IMR-90 (cell line): ENCODE measurements around the gene NHSL2. TPM values are rescaled to one million over a fixed set of nuclear protein-coding genes. Genes with fewer than 3 reads are reported as not detected.

Source experiments
- ATAC-seq: fragments of 200-7000 bp; cut with Tn5 transposase; 2 replicates; pipeline ENCODE4 v1.9.1; 2020; ENCODE audit warnings: low read depth, mild to moderate bottlenecking, moderate library complexity
- BruUV-seq: library from RNA; stranded (reverse); fragments of 400-500 nt; replicated peaks from 2 replicates; lab custom pipeline; 2021; lab: Mats Ljungman, UMichigan
- CTCF ChIA-PET: fragments of 300-600 bp; formaldehyde crosslinking; extraction: SDS; loops from one replicate; lab custom pipeline; 2021; ENCODE audit warnings: antibody characterized with exemption; lab: Yijun Ruan, JAX
- POLR2A ChIA-PET: fragments of 300-600 bp; sonication (Branson Sonifier 250); formaldehyde crosslinking; loops from one replicate; lab custom pipeline; 2022; ENCODE audit warnings: antibody characterized with exemption; ENCODE audit not compliant: unreplicated experiment; lab: Charles Lee
- DNase-seq: peaks from one replicate; pipeline ENCODE4 v3.0.0; 2013
- H2AFZ ChIP-seq: replicated peaks from 2 replicates; pipeline ENCODE3; 2013; ENCODE audit warnings: low read length, mild to moderate bottlenecking; ENCODE audit not compliant: poor library complexity
- H2AK5ac ChIP-seq: 2 replicates; pipeline ENCODE4 v1.6.1; 2013; ENCODE audit warnings: low read depth, low read length, inconsistent platforms
- H2AK9ac ChIP-seq: replicated peaks from 2 replicates; pipeline ENCODE3; 2013; ENCODE audit warnings: mild to moderate bottlenecking, low read depth, low read length, moderate library complexity; ENCODE audit not compliant: poor library complexity
- H2BK120ac ChIP-seq: 2 replicates; pipeline ENCODE4 v1.6.1; 2013; ENCODE audit warnings: low read depth, low read length, inconsistent platforms
- H2BK15ac ChIP-seq: 3 replicates; pipeline ENCODE4 v1.6.1; 2013; ENCODE audit warnings: low read depth, low read length, inconsistent platforms
- H2BK20ac ChIP-seq: 2 replicates; pipeline ENCODE4 v1.6.1; 2013; ENCODE audit warnings: low read depth, mild to moderate bottlenecking, inconsistent platforms, low read length, moderate library complexity
- H2BK5ac ChIP-seq: 2 replicates; pipeline ENCODE4 v1.6.1; 2013; ENCODE audit warnings: mild to moderate bottlenecking, low read depth, low read length, inconsistent platforms; ENCODE audit not compliant: poor library complexity, severe bottlenecking
- H3K14ac ChIP-seq: replicated peaks from 2 replicates; pipeline ENCODE4 v1.6.1; 2013; ENCODE audit warnings: low read depth, low read length, inconsistent platforms
- H3K18ac ChIP-seq: 2 replicates; pipeline ENCODE4 v1.6.1; 2013; ENCODE audit warnings: low read depth, low read length, control low read depth
- H3K23ac ChIP-seq: 2 replicates; pipeline ENCODE4 v1.6.1; 2013; ENCODE audit warnings: low read depth, low read length, inconsistent platforms
- H3K27ac ChIP-seq: 2 replicates; pipeline ENCODE4 v1.5.1; 2013; ENCODE audit warnings: mild to moderate bottlenecking, control low read depth, low read length; ENCODE audit not compliant: insufficient read depth
- H3K27me3 ChIP-seq: 2 replicates; pipeline ENCODE4 v1.6.1; 2013; ENCODE audit warnings: low read length; ENCODE audit not compliant: control insufficient read depth, insufficient read depth
- H3K36me3 ChIP-seq: 2 replicates; pipeline ENCODE4 v1.6.1; 2013; ENCODE audit warnings: low read length, mixed read lengths; ENCODE audit not compliant: control insufficient read depth, insufficient read depth
- H3K4ac ChIP-seq: 2 replicates; pipeline ENCODE4 v1.6.1; 2013; ENCODE audit warnings: low read depth, low read length, inconsistent platforms
- H3K4me1 ChIP-seq: 2 replicates; pipeline ENCODE4 v1.6.1; 2013; ENCODE audit warnings: low read length, mixed read lengths; ENCODE audit not compliant: control insufficient read depth, insufficient read depth
- H3K4me2 ChIP-seq: 2 replicates; pipeline ENCODE4 v1.6.1; 2013; ENCODE audit warnings: low read depth, mild to moderate bottlenecking, control low read depth, low read length, moderate library complexity
- H3K4me3 ChIP-seq: 2 replicates; pipeline ENCODE4 v1.5.1; 2013; ENCODE audit warnings: low read depth, mild to moderate bottlenecking, control low read depth, low read length, moderate library complexity; ENCODE audit not compliant: insufficient read depth
- H3K56ac ChIP-seq: 2 replicates; pipeline ENCODE4 v1.6.1; 2013; ENCODE audit warnings: low read length, inconsistent platforms; ENCODE audit not compliant: insufficient read depth; ENCODE audit errors: extremely low read depth
- H3K79me1 ChIP-seq, 2 experiments: 2 replicates each; pipeline ENCODE4 v1.6.1; 2013; ENCODE audit warnings: low read length in 2 of 2, inconsistent platforms in 1 of 2, low read depth in 1 of 2
- H3K9ac ChIP-seq: 2 replicates; pipeline ENCODE4 v1.6.1; 2013; ENCODE audit warnings: low read depth, low read length, control low read depth
- H3K9me1 ChIP-seq: 2 replicates; pipeline ENCODE4 v1.6.1; 2013; ENCODE audit warnings: low read length, inconsistent platforms; ENCODE audit not compliant: insufficient read depth
- H3K9me3 ChIP-seq: 2 replicates; pipeline ENCODE4 v1.6.1; 2013; ENCODE audit warnings: low read length; ENCODE audit not compliant: control insufficient read depth, insufficient read depth
- H4K20me1 ChIP-seq: 2 replicates; pipeline ENCODE4 v1.6.1; 2013; ENCODE audit warnings: low read length, inconsistent platforms; ENCODE audit not compliant: insufficient read depth
- H4K5ac ChIP-seq: 2 replicates; pipeline ENCODE4 v1.6.1; 2013; ENCODE audit warnings: mild to moderate bottlenecking, low read depth, low read length, control low read depth
- H4K8ac ChIP-seq, 2 experiments: 2 replicates each; pipeline ENCODE4 v1.6.1; 2013; ENCODE audit warnings: low read depth in 2 of 2, low read length in 2 of 2, control low read depth in 1 of 2, inconsistent platforms in 1 of 2
- H4K91ac ChIP-seq: 2 replicates; pipeline ENCODE4 v1.6.1; 2013; ENCODE audit warnings: low read depth, low read length, inconsistent platforms; ENCODE audit not compliant: insufficient read depth
- BHLHE40 ChIP-seq: fragments of 150-350 bp; IDR thresholded peaks from 2 replicates; pipeline ENCODE4 v1.6.1; 2016; ENCODE audit warnings: mild to moderate bottlenecking, low read depth, low read length
- CEBPB ChIP-seq: IDR thresholded peaks from 2 replicates; pipeline ENCODE4 v1.6.1; 2012; ENCODE audit warnings: low read depth, low read length, improper control_type of control experiment
- CHD1 ChIP-seq: IDR thresholded peaks from 2 replicates; pipeline ENCODE4 v1.6.1; 2012; ENCODE audit warnings: low read depth, low read length, improper control_type of control experiment
- CTCF ChIP-seq: conservative IDR thresholded peaks from 2 replicates; pipeline ENCODE4 v1.5.1; 2012; ENCODE audit warnings: mild to moderate bottlenecking, low read depth, low read length, improper control_type of control experiment
- ELK1 ChIP-seq: fragments of 150-350 bp; IDR thresholded peaks from 2 replicates; pipeline ENCODE4 v1.6.1; 2016; ENCODE audit warnings: low read depth, mild to moderate bottlenecking, low read length, moderate library complexity, borderline replicate concordance
- FOS ChIP-seq: fragments of 150-350 bp; IDR thresholded peaks from 2 replicates; pipeline ENCODE4 v1.6.1; 2016; ENCODE audit warnings: low read depth, low read length
- MAFK ChIP-seq: IDR thresholded peaks from 2 replicates; pipeline ENCODE4 v1.6.1; 2012; ENCODE audit warnings: low read depth, low read length, improper control_type of control experiment
- MAZ ChIP-seq: IDR thresholded peaks from 2 replicates; pipeline ENCODE4 v1.6.1; 2012; ENCODE audit warnings: low read depth, mild to moderate bottlenecking, low read length, improper control_type of control experiment, moderate library complexity, borderline replicate concordance
- MXI1 ChIP-seq: IDR thresholded peaks from 2 replicates; pipeline ENCODE4 v1.6.1; 2012; ENCODE audit warnings: low read depth, mild to moderate bottlenecking, low read length, moderate library complexity, borderline replicate concordance
- NFE2L2 ChIP-seq: fragments of 150-350 bp; IDR thresholded peaks from 2 replicates; pipeline ENCODE4 v1.6.1; 2016; ENCODE audit warnings: low read depth, mild to moderate bottlenecking, low read length
- POLR2A ChIP-seq: IDR thresholded peaks from 2 replicates; pipeline ENCODE4 v1.6.1; 2012; ENCODE audit warnings: mild to moderate bottlenecking, low read depth, low read length
- RAD21 ChIP-seq: IDR thresholded peaks from 2 replicates; pipeline ENCODE4 v1.6.1; 2012; ENCODE audit warnings: low read length, improper control_type of control experiment
- RCOR1 ChIP-seq: IDR thresholded peaks from 2 replicates; pipeline ENCODE4 v1.6.1; 2012; ENCODE audit warnings: mild to moderate bottlenecking, low read length, improper control_type of control experiment; ENCODE audit not compliant: insufficient replicate concordance
- RFX5 ChIP-seq: IDR thresholded peaks from 2 replicates; pipeline ENCODE4 v1.8.0; 2012; ENCODE audit warnings: low read depth, mild to moderate bottlenecking, low read length, moderate library complexity
- SMC3 ChIP-seq: fragments of 150-350 bp; IDR thresholded peaks from 2 replicates; pipeline ENCODE4 v1.6.1; 2016; ENCODE audit warnings: low read depth, mild to moderate bottlenecking, antibody characterized with exemption, low read length, moderate library complexity
- USF2 ChIP-seq: fragments of 150-350 bp; IDR thresholded peaks from 2 replicates; pipeline ENCODE4 v1.6.1; 2017; ENCODE audit warnings: mild to moderate bottlenecking, antibody characterized with exemption, low read length, low read depth
- WGBS, 2 experiments: methylation state at CpG; one replicate each; pipeline versions ENCODE4 v1.1.5 to v1.1.7; 2013; ENCODE audit warnings: missing lambda C conversion rate in 2 of 2; ENCODE audit not compliant: insufficient read length in 1 of 2; ENCODE audit errors: extremely low coverage in 2 of 2; 5-methylcytosine and 5-hydroxymethylcytosine counted together
- dilution Hi-C: fragments of 300-500 bp; cut with HindIII; formaldehyde crosslinking; loops from one replicate; pipeline ENCODE4 v1.14.3; 2018; ENCODE audit warnings: low sequenced_read_pairs; ENCODE audit not compliant: unreplicated experiment
- in situ Hi-C: fragments of 300-500 bp; cut with MboI; formaldehyde crosslinking; loops from 3 replicates; pipeline ENCODE4 v1.14.3; 2019; ENCODE audit warnings: low sequenced_read_pairs, inconsistent platforms, mixed read lengths
- intact Hi-C: fragments of 100-400 bp; cut with micrococcal nuclease; formaldehyde crosslinking; loops from 2 replicates; pipeline ENCODE4 v1.10.0; 2022
- polyA plus RNA-seq, 3 experiments: library from polyadenylated mRNA; depleted of rRNA; stranded (reverse); fragments of >200 nt; gene quantifications; 2 replicates each; pipeline ENCODE4 v1.2.3, GENCODE V29; 2012; ENCODE audit warnings: low replicate concordance in 1 of 3
- total RNA-seq: library from RNA; depleted of rRNA; stranded (reverse); fragments of >200 nt; gene quantifications from 2 replicates; pipeline ENCODE4 v1.2.3, GENCODE V29; 2012

Gene NHSL2
- total and polyA plus RNA-seq, 2 of the 4 experiments (the other 2 are of a cell fraction) = 0.72 to 0.75 TPM

- H3K14ac ChIP-seq = no peak overlapping the region
- dilution Hi-C loops = no loop called here
- no peak overlapping the region for H2BK120ac ChIP-seq
- no peak overlapping the region for H3K27ac ChIP-seq
- in situ Hi-C loops = no loop called here
- no peak overlapping the region for H4K5ac ChIP-seq
- BruUV-seq = no TSS peak
- H3K79me1 ChIP-seq = no peaks in the 10 kb centered on the region
- H3K4me3 ChIP-seq = no peak overlapping the region
- H2AK5ac ChIP-seq = no peak overlapping the region
- H3K23ac ChIP-seq = no peak overlapping the region
- no peak for DNase-seq
- H4K8ac ChIP-seq = no peak overlapping the region
- H2BK5ac ChIP-seq = no peak overlapping the region
- H3K4me2 ChIP-seq = no peak overlapping the region
- ChIA-PET CTCF (no interaction called here), POLR2A (no interaction called here)
- ATAC-seq = no peak
- intact Hi-C loops = no loop called here
- no peak overlapping the region for H3K18ac ChIP-seq
- H2BK15ac ChIP-seq = no peak overlapping the region
- H4K20me1 ChIP-seq = 0 out of 2 replicates have a peak, but pooled peaks cover 4% of the 10 kb centered on the region
- no peak overlapping the region for H2AFZ ChIP-seq
- H2BK20ac ChIP-seq = no peak overlapping the region
- no peak overlapping the region for H4K91ac ChIP-seq
- H3K27me3 ChIP-seq = peaks cover 47% of the 10 kb centered on the region
- no peaks in the 10 kb centered on the region for H3K9me3 ChIP-seq
- H3K56ac ChIP-seq = no peak overlapping the region
- WGBS, 2 experiments = no CpG with 5 or more reads among the region's 2 CpGs
- no peak overlapping the region for H2AK9ac ChIP-seq
- no peaks in the 10 kb centered on the region for H3K4me1 ChIP-seq
- H3K9me1 ChIP-seq = no peaks in the 10 kb centered on the region
- no peak overlapping the region for H3K9ac ChIP-seq
- H3K36me3 ChIP-seq = no peaks in the 10 kb centered on the region
- no peak overlapping the region for H3K4ac ChIP-seq
- no peak for TF ChIP-seq ELK1
- no peak for TF ChIP-seq SMC3
- no peak for TF ChIP-seq RAD21
- no peak for TF ChIP-seq CHD1
- no peak for TF ChIP-seq MXI1
- no peak for TF ChIP-seq FOS
- no peak for TF ChIP-seq MAZ
- no peak for TF ChIP-seq BHLHE40
- TF ChIP-seq RCOR1 = no peak
- no peak for TF ChIP-seq POLR2A
- TF ChIP-seq MAFK = no peak
- no peak for TF ChIP-seq CEBPB
- no peak for TF ChIP-seq NFE2L2
- no peak for TF ChIP-seq USF2
- no peak for TF ChIP-seq CTCF
- no peak for TF ChIP-seq RFX5
These were observed 191.5 kb downstream of the NHSL2 start for GRCh38 chrX:72102126-72102525.
